ENCODE data around the gene KRTAP10-7. TPM values are rescaled to one million over a fixed set of nuclear protein-coding genes. Genes with fewer than 3 reads are reported as not detected.
A peak's percentile ranks its signal among the peaks of the same experiment; 100 is the strongest.
"Not testable (repeated sequence)": the region's sequence is repeated elsewhere in the genome, so short reads cannot be mapped to it uniquely, and the experiment has no call there.

The KRTAP10-7 gene
- polyA plus RNA-seq, 4 donors = not detected

DNA sequence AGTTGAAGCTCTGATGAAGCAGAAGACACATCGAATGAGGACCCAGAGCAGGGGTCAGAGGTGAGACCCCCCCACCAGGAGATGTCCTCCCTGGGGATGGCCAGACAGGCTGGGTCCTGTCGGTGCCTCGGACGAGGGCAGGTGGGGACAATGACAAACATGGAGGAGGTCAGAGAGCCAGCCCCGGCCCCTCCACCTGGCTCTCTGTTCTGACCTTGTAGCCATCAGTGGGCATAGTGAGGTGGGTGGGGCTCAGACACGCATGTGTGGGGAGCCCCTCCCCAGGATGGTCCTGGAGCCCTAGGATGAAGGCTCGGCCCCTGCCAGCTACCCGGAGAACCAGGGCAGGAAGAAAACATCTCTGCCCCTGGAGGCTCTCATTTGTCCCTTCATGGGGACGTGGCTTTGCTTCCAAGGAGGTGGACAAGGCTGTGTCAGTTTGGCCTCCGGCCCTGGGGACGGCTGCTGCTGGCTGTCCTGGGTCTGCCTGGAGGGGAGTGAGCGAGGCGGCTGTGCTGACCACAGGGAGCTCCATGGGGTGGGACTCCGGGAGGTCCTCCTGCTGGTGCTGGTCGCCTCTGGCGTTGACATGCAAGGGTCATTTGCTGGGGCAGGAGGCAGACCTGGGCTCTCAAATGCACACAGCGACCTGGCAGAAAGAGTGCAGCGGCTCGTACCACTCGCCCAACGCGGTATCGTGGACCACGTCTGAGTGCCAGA, 10.7 kb upstream of the KRTAP10-7 start:
- no peak for DNase-seq (ENCODE audit: low read depth in 4 of 4, low spot score in 3 of 4)

DNA sequence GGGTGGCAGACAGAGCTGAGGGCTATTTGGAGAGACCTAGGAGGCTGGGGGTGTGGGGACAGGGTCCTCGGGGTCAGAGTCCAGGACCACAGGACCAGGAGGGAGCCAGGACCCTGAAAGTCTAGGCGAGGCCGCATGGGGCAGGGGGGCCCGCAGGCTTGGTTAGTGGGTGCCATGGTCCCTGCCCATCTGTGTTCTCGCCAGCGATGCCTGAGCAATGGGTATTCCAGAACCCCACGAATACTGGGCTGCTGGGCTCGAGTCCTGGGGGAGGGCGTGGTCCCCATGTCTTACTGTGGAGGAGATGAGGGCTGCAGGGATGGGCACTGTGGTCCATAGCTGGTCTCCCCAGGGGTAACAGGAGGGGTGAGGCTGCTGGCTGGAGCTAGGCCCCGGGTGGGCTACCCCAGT, 10.1 kb upstream of the KRTAP10-7 start:
- DNase-seq (ENCODE audit: low read depth in 4 of 4, low spot score in 3 of 4) = no peak

DNA sequence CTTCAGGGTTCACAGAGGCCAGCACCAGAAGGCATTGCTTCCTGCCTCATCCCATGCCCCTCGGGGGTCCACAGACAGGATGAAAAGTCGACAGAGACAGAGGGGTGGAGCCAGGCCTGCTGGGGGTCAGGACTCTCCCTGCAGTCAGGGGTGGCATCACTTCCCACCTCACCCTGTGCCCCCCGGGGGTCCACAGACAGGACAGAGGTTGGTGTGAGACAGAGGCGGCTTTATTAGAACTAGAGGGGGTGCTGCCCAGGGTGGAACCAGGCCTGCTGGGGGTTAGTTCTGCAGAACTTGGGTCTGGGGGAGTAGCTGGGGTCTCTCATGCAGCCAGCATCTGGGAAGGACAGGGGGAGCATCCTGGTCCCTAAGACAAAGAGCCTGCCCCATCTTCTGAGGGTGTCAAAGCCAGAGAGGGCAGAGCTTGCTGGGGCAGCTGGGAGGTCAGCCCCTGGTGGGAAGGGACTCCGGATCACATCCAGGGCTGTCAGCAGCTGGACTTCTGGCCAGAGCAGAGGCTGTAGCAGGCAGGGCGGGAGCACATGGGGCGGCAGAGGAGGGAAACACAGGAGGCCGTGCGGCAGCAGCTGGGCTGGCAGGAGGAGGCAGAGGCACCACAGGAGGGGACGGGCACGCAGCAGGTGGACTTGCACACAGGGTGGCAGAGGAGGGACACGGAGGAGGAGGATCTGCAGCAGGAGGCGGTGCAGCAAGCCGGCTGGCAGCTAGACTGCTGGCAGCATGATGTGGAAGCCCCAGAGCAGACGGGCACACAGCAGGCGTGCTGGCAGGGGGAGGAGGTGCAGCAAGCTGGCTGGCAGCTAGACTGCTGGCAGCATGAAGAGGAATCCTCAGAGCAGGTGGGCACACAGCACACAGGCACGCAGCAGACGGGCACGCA, 9.2 kb upstream of the KRTAP10-7 start:
- not testable (repeated sequence) for DNase-seq (ENCODE audit: low read depth in 4 of 4, low spot score in 3 of 4)

DNA sequence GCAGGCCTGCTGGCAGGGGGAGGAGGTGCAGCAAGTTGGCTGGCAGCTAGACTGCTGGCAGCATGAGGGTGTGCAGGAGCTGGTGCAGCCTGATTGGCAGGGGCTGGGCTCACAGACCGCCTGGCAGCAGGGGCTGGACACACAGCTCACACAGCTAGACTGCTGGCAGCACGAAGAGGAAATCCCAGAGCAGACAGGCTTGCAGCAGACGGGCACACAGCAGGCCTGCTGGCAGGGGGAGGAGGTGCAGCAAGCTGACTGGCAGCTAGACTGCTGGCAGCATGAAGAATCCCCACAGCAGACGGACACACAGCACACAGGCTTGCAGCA, 8.6 kb upstream of the KRTAP10-7 start:
- DNase-seq (ENCODE audit: low read depth in 4 of 4, low spot score in 3 of 4) = not testable (repeated sequence)

DNA sequence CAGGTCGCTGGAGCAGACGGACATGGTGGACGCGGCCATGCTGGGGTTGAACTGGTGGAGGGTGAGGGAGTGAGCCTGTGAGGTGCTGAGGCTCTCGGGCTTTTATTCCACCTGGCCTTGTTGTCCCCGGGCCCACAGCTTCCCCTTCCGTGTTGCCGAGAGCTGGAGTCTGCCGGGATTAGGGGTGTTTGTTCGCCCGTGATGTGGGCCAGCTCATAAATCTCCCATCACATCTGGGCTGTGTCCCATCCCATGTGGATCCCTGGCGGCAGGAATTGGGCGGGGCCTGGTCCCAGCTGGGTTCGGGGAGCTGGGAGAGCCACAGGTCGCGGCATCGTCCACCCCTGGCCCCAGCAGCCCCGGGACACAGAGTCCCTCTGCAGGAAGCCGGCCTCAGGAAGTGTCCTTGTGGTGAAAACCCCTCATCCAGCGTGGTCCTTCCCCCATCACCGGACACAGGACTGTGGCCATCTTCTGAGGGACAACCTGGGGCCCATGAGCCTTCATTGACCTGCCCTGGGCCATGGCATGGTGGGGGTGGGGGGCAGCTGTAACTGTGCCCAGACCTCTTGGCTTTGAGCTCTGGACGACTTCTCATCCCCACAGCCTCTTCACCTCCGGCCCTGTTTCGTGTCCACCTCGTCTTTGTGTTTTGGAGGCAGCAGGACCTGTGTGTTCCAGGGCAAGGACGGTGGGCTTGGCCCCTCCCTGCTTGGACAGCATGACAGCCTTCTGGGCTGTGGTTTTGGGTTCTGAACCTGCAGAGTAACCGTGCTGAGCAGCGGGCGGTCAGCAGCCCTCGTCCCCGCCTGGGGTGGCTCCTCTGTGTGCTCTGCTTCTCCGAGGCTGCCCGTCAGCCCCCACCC, 7.7 kb upstream of the KRTAP10-7 start, which contains the start of gene KRTAP10-6:
Gene KRTAP10-6 (minus strand): TSS at position 60 of the 866 bp plus-strand sequence. CDS start 21 bp downstream, at position 39.
- DNase-seq (ENCODE audit: low read depth in 4 of 4, low spot score in 3 of 4) = no peak

DNA sequence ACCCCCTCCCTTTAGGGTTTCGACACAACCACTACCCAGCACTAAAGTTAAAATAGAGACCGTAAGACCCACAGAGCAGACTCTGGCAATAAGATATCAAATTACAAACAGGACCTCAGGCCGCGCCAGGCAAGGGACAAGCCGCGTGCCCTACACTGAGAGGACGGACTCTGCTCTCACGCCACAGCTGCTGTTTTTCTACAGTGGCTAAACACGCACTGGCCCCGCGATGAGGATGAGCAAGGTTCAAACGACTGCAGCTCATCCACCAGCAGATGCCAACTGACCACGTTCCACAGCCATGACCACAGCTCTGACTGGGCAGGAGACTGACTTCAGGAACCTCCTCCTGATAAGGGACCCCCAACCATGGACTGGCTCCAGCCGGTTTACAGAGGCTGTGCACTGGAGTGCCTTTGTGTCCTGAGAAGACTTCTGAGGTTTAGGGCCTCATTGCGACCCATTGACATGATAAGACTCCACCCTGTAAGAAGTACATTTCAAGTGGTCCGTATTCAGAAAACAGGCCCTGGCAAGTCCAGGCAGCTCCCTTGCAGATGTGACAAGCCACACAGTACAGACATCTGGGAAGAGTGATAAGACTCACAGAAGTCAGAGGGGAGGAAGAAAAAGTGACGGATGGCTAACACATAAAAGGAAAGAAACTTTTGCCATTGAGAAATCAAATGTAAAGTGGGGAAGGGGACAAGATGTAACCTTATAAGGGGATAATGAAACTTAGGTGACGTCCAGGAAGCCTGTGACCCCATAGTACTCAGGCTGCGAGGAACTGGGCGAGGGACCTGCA, 6.6 kb upstream of the KRTAP10-7 start:
- peak in 1 of 4 donors; percentile 7 for DNase-seq (ENCODE audit: low read depth in 4 of 4, low spot score in 3 of 4)

DNA sequence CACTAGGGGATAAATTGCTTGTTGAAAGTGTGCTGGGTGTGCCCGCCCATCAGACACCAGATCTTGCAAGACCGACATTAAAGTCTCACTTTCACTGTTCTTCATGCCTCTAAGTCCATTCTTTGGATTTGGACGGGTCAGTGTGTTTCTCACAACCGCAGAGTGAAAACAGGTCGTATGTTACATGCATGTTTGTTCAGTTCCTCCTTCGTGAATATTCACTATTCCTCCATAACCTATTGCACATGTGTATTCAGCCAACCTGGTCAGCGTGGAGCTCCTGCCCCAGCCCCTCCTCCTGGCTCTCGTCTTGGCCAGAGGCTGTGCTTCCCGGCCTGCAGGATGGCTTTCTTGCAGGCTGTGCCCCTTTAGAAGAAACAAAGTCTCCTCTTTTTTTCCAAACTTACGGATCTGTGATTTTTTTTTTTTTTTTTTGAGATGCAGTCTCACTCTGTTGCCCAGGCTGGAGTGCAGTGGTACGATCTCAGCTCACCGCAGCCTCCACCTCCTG, 5.9 kb upstream of the KRTAP10-7 start:
- no peak for DNase-seq (ENCODE audit: low read depth in 4 of 4, low spot score in 3 of 4)

DNA sequence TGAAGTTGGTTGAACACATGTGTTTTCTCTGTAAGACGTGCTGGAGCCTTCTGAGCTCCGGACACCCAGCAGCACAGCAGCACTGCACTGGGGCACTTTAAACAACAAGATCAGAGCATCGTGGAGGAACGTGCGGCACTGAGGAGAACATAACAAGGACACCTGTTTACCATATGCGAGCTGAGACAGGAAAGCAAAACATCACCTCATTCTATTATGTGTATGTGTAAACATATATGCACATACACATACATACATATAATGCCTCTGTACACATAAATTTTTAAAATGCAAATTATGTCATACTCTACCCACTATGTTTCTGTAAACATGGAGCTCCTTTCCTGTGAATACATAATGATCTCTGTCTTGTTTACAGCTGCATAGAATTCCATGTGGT, 4.9 kb upstream of the KRTAP10-7 start:
- DNase-seq (ENCODE audit: low read depth in 4 of 4, low spot score in 3 of 4) = no peak

DNA sequence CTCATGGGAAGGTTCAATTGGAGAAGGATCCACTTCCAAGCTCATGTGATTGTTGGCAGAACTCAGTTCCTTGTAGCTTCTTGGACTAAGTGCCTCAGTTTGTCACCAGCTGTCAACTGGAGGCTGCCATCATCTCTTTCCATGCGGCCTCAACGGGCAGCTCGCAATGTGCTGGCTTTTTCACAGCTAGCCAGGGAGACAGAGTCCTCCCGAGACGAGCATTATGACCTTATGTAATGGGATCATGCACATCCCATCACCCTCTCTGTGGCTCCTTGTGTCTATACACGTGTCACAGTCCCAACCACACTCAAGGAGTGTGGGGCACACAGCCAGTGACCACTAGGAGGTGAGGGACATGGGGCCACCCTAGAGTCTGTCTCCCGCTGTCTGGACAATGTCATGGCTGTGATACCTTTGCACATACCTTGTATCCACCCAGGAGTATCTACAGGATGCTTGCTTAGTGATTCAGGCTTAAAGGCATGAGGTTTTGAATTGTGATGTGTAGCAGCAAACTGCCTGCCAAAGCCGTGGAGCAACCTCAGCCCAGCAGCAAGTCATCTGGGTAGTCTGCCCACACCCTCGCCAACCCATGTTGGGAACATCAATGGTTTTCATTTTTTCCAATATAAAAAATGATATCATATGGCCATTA, 4.2 kb upstream of the KRTAP10-7 start:
- DNase-seq (ENCODE audit: low read depth in 4 of 4, low spot score in 3 of 4) = no peak

DNA sequence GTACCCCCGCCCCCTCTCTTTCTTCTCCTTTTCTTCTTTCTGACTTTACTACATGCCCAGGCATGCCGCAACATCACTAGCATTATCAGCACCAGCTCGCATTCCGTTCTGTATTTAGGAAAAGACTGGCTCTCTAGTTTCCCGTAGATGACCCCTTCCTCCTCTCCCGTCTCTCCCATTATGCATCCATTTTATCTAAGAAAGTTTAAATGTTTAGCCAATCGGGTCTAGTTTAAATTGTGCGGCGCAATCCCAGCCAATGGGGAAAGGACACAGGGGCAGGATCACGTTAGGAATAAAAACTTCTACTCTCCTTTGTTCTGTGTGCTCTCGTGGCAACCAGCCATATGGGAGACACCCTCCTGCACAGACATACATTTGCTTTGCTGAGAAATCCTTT, 2.3 kb upstream of the KRTAP10-7 start:
- no peak for DNase-seq (ENCODE audit: low read depth in 4 of 4, low spot score in 3 of 4)

DNA sequence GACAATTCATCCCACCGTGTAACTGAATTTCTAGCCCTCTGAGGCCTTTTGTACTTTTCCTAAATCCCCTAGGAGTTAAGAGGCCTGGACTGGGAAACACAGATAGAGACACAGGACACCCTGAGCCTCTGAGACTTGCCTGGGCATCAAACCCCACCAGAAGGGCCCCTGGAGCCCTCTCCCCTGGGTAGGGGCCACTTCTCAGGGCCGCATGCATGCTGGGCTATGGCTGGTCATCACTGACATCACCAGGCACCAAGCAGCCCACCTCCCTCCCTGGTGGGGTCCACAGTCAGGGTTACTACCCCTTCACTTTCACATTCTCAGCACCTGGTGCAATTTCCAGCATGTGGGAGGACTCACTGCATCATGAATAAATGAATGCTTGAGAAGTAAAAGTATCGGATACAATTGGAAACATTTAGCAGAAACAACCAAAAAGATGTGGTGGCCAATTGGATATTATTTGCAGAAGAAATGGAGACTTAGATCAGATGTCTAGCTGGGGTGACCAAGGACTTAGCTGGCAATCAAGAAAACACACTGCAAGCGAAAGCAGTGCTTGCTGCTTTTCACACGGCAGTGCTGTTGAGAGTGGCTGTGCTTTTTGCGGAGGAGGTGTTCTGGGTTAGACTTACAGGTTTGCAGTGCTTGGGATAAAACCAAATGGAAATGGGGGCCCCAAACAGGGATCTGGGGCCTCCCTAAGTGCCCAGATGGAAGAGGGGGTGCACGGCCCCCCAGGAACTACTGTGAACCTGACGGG, 950 bp upstream of the KRTAP10-7 start:
- DNase-seq (ENCODE audit: low read depth in 4 of 4, low spot score in 3 of 4) = no peak

DNA sequence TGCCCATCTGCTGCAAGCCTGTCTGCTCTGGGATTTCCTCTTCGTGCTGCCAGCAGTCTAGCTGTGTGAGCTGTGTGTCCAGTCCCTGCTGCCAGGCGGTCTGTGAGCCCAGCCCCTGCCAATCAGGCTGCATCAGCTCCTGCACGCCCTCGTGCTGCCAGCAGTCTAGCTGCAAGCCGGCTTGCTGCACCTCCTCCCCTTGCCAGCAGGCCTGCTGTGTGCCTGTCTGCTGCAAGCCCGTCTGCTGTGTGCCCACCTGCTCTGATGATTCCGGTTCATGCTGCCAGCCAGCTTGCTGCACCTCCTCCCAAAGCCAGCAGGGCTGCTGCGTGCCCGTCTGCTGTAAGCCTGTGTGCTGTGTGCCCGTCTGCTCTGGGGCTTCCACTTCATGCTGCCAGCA, 694 bp downstream of the KRTAP10-7 start:
- DNase-seq (ENCODE audit: low read depth in 4 of 4, low spot score in 3 of 4) = not testable (repeated sequence)

DNA sequence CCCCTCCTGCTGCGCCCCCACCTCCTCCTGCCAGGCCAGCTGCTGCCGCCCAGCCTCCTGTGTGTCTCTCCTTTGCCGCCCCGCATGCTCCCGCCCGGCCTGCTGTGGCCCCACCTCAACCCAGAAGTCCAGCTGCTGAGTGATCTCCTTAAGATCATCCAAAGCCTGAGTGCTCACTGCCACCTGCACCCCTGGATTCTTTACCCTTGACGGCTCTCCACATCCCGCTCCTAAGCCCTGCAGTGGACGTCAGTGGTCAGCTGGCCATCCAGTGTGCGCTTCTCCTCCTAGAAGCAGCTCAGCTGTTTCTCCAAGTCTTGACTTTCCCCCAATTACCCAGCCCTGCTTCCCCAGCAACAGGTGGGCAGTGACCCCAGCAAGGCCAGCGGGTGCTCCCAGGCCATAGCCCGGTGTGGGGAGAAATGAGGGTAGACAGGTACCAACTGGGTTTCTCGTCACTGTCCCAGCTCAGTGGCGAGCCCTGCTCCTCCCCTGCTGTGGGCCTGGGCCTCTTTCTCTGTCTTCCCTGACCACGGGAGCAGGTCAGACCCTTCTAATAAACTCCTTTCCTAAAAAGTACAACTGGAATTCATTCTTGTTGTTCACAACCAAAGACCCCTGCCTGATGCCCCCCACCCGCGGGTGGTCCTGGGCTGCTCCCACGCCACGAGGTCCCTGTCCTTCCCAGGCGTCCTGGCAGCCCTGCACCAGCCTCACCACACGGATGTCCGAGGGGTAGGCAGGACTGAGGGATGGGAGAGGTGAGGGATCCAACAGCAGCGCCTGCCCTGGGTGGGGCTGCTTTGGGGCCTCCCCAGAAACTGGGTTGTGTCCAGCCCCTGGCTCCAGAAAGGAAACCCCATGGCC, 1.4 kb downstream of the KRTAP10-7 start:
- no peak for DNase-seq (ENCODE audit: low read depth in 4 of 4, low spot score in 3 of 4)

DNA sequence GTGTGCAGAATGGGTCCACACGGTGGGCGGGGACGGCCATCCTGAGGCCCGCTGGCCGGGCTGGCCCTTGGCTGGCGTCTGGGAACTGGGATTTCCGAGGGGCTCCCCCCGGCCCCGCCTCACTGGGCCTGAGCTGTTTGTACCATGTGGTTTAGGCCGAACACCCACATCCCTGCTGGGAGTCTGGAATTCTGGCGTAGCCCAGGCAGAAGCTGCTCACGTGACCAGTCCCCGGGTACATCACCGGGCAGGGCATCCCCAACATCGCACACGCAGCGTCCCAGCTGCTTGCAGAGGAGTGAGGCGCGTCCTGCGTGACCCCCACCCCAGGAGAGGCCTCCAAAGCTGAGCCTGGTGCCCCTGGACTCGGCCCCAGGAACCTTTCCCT, 2.1 kb downstream of the KRTAP10-7 start:
- no peak for DNase-seq (ENCODE audit: low read depth in 4 of 4, low spot score in 3 of 4)

DNA sequence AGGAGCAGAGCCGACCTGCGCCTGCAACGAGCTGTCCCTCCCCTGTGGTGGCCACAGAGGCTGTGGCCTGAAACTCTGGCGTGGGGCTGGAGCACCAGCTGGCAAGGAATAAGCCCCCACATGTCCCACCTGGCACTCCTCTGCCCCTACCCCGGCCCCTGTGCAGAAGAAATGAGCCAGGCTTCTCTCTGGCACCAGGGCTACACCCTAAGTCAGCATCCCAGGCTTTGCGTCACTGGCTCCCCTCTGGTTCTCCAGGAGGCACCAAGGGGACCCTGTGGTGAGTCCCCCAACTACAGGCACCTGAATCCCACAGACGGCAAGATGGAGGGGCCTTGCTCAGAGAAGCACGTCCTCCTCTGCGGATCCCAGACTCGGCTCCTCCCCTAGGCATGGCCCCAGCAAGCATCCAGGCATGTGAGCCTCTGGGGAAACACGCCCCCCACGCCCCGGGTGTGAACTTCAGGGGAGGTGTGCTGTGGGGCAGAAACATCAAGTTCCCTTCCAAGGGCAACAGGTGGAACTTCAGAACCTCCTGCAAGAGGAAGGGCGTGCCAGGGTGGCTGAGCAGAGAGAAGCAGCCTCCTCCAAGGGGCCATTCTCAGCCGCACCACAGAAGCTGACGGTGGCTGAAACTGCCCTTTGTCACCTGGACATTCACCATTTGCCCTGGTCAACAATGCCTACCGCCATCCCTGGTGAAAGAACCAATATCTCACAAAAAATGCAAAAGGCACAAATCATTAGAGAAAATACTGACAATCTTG, 2.9 kb downstream of the KRTAP10-7 start:
- no peak for DNase-seq (ENCODE audit: low read depth in 4 of 4, low spot score in 3 of 4)

DNA sequence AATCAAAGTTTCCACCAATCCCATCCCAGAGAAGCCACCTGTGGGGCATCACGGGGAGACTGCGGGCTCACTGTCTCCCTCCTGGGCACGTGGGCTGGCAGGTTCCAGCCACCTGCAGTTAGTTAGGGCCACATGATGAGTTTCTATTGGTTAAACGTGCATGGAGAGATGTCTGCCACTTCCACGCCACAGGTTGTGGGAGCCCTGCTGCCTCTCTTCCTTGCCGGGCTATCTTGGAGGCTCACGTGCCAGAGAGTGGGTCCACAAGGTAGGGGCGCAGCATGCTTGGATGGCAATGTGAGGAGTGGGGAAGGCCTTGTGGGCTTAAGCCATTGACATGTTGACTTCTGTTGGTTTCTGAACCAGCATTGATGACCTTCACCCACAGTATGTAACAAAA, 3.5 kb downstream of the KRTAP10-7 start:
- no peak for DNase-seq (ENCODE audit: low read depth in 4 of 4, low spot score in 3 of 4)

DNA sequence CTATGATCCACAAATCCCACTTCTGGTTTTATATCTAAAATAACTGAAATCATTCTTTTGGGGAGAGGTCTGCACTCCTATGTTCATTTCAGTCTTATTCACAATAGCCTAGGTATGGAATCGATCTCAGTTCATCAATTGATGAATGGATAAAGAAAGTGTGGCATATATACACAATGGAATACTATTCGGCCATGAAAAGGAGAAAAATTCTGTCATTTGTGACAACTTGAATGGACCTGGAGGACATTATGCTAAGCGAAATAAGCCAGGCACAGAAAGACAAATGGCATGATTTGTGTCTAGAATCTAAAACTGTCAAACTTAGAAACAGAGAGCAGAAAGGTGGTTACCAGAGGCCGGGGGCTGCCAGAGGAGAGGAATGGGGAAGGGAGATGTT, 6.1 kb downstream of the KRTAP10-7 start:
- no peak for DNase-seq (ENCODE audit: low read depth in 4 of 4, low spot score in 3 of 4)
